GM21528 (cell line): Measurements from ENCODE around the gene NBEAL1.
"Not testable (repeated sequence)": the region's sequence is repeated elsewhere in the genome, so short reads cannot be mapped to it uniquely, and the experiment has no call there.

ENCODE experiments used
- ATAC-seq: cut with Tn5 transposase; IDR thresholded peaks from one replicate; pipeline ENCODE4 v1.9.1; 2021; ENCODE audit warnings: mild to moderate bottlenecking, moderate library complexity; ENCODE audit not compliant: unreplicated experiment, low FRiP score

NBEAL1 gene

GRCh38 chr2:203105996-203106395 is 91.3 kb downstream of the NBEAL1 start:
- no peak for ATAC-seq

- not testable (repeated sequence) for ATAC-seq
These were observed 95.8 kb downstream of the NBEAL1 start for GRCh38 chr2:203110496-203110895.

GRCh38 chr2:203112342-203112741 is 97.7 kb downstream of the NBEAL1 start:
- ATAC-seq: no peak

GRCh38 chr2:203115201-203115700 is 100.6 kb downstream of the NBEAL1 start:
- not testable (repeated sequence) for ATAC-seq

GRCh38 chr2:203122317-203122986 is 107.8 kb downstream of the NBEAL1 start:
- ATAC-seq: no peak

GRCh38 chr2:203126996-203127395 is 112.3 kb downstream of the NBEAL1 start:
- ATAC-seq: no peak

- no peak for ATAC-seq
These were observed 120.4 kb downstream of the NBEAL1 start for GRCh38 chr2:203135105-203135504.

- no peak for ATAC-seq
These were observed 128.7 kb downstream of the NBEAL1 start for GRCh38 chr2:203143391-203143790.

- ATAC-seq: no peak
These were observed 134.5 kb downstream of the NBEAL1 start for GRCh38 chr2:203149194-203149593.

- no peak for ATAC-seq
These were observed 140.7 kb downstream of the NBEAL1 start for GRCh38 chr2:203155406-203155805.

- not testable (repeated sequence) for ATAC-seq
These were observed 148.0 kb downstream of the NBEAL1 start for GRCh38 chr2:203162722-203163121.

GRCh38 chr2:203164311-203164935 is 149.7 kb downstream of the NBEAL1 start:
- no peak for ATAC-seq

GRCh38 chr2:203167751-203168150 is 153.1 kb downstream of the NBEAL1 start:
- ATAC-seq: no peak

- ATAC-seq: no peak
These were observed 155.8 kb downstream of the NBEAL1 start for GRCh38 chr2:203170502-203170901.

GRCh38 chr2:203175371-203175770 is 160.7 kb downstream of the NBEAL1 start:
- ATAC-seq: no peak

GRCh38 chr2:203177361-203177760 is 162.7 kb downstream of the NBEAL1 start:
- no peak for ATAC-seq

- no peak for ATAC-seq
These were observed 171.2 kb downstream of the NBEAL1 start for GRCh38 chr2:203185864-203186263.

- ATAC-seq: not testable (repeated sequence)
These were observed 175.9 kb downstream of the NBEAL1 start for GRCh38 chr2:203190547-203190946.

GRCh38 chr2:203191026-203191425 is 176.4 kb downstream of the NBEAL1 start:
- ATAC-seq: not testable (repeated sequence)

GRCh38 chr2:203191961-203192360 is 177.3 kb downstream of the NBEAL1 start:
- no peak for ATAC-seq

GRCh38 chr2:203195331-203196036 is 180.8 kb downstream of the NBEAL1 start:
- no peak for ATAC-seq
